Measurements from ENCODE around the gene ZNF750. TPM values are rescaled to one million over a fixed set of nuclear protein-coding genes. Genes with fewer than 3 reads are reported as not detected.
A peak's percentile ranks its signal among the peaks of the same experiment; 100 is the strongest.

Gene ZNF750
- total RNA-seq, 2 donors from 2014 or later: not detected

DNA sequence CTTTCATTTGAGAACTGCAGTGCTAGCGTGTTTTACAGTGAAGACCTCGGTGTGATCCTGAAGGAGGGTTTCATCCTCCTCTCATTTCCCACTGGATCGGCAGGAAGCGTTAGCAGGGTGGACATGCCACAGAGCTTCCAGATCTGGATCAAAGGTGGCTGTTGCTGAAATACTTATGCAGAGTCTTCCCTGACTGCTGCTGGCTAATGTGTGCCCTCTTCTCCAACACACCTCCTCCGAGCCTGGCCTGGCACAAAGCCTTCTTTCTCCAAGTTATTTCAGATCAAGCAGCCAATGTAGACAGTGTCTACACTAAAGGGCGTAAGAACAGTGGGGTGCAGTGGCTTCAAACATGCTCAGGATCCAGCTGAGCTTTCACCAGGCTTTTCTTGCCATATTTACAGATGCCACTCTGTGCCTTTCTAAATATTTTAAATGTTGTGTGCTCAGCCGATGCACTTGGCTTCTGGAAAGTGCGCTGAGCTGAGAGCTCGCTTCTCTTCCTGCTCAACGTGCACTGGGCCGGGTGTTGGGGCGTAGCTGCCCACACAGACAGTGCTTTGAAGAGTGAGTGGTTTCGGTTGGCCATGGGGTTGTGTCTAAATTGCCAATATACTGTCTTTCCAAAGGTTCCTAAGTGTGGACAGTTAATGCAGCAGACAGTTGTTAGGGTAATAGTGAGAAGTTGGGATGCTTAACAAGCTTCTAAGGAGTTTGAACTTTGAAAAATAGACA is 2.1 kb downstream of the ZNF750 start:
- no peak for DNase-seq
- TF ChIP-seq CTCF (IDR thresholded peaks at IDR 0.05) (no peak), POLR2A (IDR thresholded peaks at IDR 0.05) (no peak)
- H3K27ac ChIP-seq: peak overlapping the region; percentile 28 to 71 (median 58)
- peak; percentile 11 for ATAC-seq
- H3K4me1 ChIP-seq: peaks cover 16% of the 10 kb centered on the region
- intact Hi-C loops (cut with DNase I): no loop called here
- peaks cover 0 to 2% of the 10 kb centered on the region in 2 donors for H3K36me3 ChIP-seq (replicated peaks in 1 of 2; ENCODE audit: insufficient read depth in 1 of 2, low read depth in 2 of 2)
- 59 to 76% methylated on average over 12 to 13 of the region's 13 CpGs for WGBS, 2 donors
- H3K9me3 ChIP-seq: no peaks in the 10 kb centered on the region
- H3K4me3 ChIP-seq: no peak overlapping the region
- H3K27me3 ChIP-seq: no peaks in the 10 kb centered on the region

DNA sequence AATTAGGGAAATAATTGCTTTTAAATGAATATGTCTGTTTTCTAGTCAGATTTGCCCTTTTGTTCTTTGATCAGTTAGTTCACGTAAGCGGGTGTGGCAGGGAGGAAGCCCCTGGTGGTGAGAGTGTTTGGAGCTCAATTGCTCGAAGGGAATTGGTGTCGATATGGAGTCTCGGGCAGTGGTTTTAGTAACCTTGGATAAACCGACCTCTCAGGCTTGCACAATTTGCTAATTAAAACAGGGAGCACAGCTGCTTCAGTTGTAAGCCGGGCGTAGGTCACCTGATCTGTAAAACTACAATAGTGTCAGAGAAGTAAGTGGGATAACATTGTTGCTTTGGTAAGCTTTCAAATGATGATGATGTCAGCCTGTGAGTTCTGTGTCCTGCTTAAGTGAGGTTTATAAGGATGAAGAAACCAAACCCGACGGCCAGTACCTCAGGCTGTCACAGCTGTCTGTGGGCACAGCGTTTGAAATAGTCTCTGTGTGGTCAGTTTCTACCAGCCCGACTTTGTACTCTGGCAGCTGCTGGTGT is 2.9 kb downstream of the ZNF750 start:
- Histone ChIP-seq H3K9me3 (no peaks in the 10 kb centered on the region), H3K27ac (no peak overlapping the region), H3K4me1 (peaks cover 16% of the 10 kb centered on the region), H3K4me3 (no peak overlapping the region), H3K27me3 (no peaks in the 10 kb centered on the region), H3K36me3 (replicated peaks in 1 of 2; ENCODE audit: insufficient read depth in 1 of 2, low read depth in 2 of 2) (peaks cover 0 to 2% of the 10 kb centered on the region in 2 donors)
- no peak for ATAC-seq
- DNase-seq: no peak
- 71 to 88% methylated on average over 12 of the region's 12 CpGs for WGBS, 2 donors
- TF ChIP-seq POLR2A (IDR thresholded peaks at IDR 0.05) (no peak), CTCF (IDR thresholded peaks at IDR 0.05) (no peak)
- intact Hi-C loops (cut with DNase I): no loop called here

DNA sequence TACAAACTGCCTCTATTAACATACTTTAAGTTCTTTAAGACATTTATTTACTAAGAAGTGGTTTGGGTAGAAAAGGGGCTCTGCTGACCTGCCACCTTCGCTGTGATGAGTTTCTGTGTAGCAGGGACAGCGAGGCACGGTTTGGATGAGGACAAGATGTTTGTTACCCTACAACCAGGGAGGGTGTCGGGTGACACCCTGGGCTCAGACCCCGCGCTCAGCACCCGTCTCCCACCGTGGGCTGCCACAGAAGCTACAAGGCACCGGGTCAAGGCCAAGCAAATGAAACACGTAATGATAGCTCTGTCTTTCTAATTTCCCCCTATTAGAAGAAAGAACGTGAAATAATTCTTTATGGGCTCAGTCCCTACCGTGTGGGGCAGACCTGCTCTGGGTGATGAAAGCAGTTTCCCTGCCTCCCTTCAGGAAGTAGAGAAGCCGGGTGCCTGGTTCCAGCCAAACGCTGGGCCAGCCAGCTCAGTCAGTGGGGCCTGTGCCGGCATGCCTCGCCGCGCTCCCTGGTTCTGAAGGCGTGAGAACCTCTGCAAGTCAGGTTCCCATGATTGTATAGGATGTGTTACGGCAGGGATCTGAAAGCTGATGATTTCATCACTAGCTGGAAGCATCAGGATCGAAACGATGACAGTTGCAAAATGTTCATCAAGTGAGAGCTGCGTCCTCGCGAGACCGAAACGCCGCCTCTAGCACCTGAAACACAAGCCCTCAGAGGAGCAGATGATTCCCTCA is 3.9 kb downstream of the ZNF750 start:
- ATAC-seq (no peak), DNase-seq (no peak)
- Histone ChIP-seq H3K27me3 (no peaks in the 10 kb centered on the region), H3K27ac (no peak overlapping the region), H3K36me3 (replicated peaks in 1 of 2; ENCODE audit: insufficient read depth in 1 of 2, low read depth in 2 of 2) (peaks cover 0 to 2% of the 10 kb centered on the region in 2 donors), H3K4me3 (no peak overlapping the region), H3K9me3 (no peaks in the 10 kb centered on the region), H3K4me1 (peaks cover 16% of the 10 kb centered on the region)
- intact Hi-C loops (cut with DNase I): no loop called here
- WGBS, 2 donors: 89 to 92% methylated on average over 28 of the region's 28 CpGs
- TF ChIP-seq CTCF (IDR thresholded peaks at IDR 0.05) (no peak), POLR2A (IDR thresholded peaks at IDR 0.05) (no peak)

DNA sequence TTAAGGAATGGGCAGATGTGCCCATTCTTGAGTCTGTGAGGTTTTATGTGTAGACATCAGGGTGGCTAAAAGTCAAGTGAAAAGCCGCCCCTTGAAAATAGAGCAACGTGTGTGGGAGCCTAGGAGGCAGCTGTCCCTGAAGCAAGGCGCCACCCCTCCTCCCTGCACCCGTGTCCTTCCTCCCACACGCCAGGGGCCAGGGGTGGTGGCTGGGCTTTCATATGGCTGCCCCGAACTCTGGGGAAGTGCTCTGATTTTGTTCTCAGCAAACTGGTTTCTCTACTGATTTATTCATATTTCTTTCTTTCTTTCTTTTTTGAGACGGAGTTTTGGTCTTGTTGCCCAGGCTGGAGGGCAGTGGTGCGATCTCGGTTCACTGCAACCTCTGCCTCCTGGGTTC is 4.7 kb downstream of the ZNF750 start:
- TF ChIP-seq POLR2A (IDR thresholded peaks at IDR 0.05): no peak
- no peak for TF ChIP-seq CTCF (IDR thresholded peaks at IDR 0.05)

More for the DNA sequence above, 4.7 kb downstream of the ZNF750 start:
- Histone ChIP-seq H3K27ac (no peak overlapping the region), H3K4me1 (peaks cover 16% of the 10 kb centered on the region), H3K9me3 (no peaks in the 10 kb centered on the region), H3K27me3 (no peaks in the 10 kb centered on the region), H3K36me3 (replicated peaks in 1 of 2; ENCODE audit: insufficient read depth in 1 of 2, low read depth in 2 of 2) (peaks cover 0 to 2% of the 10 kb centered on the region in 2 donors), H3K4me3 (no peak overlapping the region)
- intact Hi-C loops (cut with DNase I): no loop called here
- ATAC-seq (no peak), DNase-seq (no peak)
- 82 to 90% methylated on average over 9 of the region's 9 CpGs for WGBS, 2 donors
